CD4-positive, alpha-beta T cell treated with Interleukin-4 for 4 hours (primary cell): ENCODE measurements around the gene DLX2.

Experiments
- DNase-seq: peaks from one replicate; pipeline ENCODE4 v3.0.0-alpha.2; 2020

DLX2 gene

GRCh38 chr2:172092716-172093415 lies 9.8 kb downstream of the DLX2 start:
- no peak for DNase-seq

- no peak for DNase-seq
Observed at GRCh38 chr2:172091761-172092566, 10.7 kb downstream of the DLX2 start.

- no peak for DNase-seq
Observed at GRCh38 chr2:172091000-172091641, 11.6 kb downstream of the DLX2 start.

- DNase-seq: no peak
Observed at GRCh38 chr2:172090044-172090961, 12.4 kb downstream of the DLX2 start.

GRCh38 chr2:172089633-172090032 lies 13.1 kb downstream of the DLX2 start:
- no peak for DNase-seq

GRCh38 chr2:172089005-172089504 lies 13.6 kb downstream of the DLX2 start:
- DNase-seq: no peak

GRCh38 chr2:172088245-172089004 lies 14.3 kb downstream of the DLX2 start:
- DNase-seq: no peak

- no peak for DNase-seq
Observed at GRCh38 chr2:172087780-172088244, 14.9 kb downstream of the DLX2 start.

- DNase-seq: no peak
Observed at GRCh38 chr2:172087207-172087779, 15.4 kb downstream of the DLX2 start.

GRCh38 chr2:172086241-172087206 lies 16.2 kb downstream of the DLX2 start:
- DNase-seq: peak; percentile 46

GRCh38 chr2:172085460-172086159 lies 17.1 kb downstream of the DLX2 start, which contains the start of gene DLX1:
TSS of gene DLX1 (plus strand) at chr2:172085507. CDS start at chr2:172085678, 171 bp downstream.
- no peak for DNase-seq

- peak; percentile 52 for DNase-seq
Observed at GRCh38 chr2:172084645-172085459, 17.8 kb downstream of the DLX2 start.

- no peak for DNase-seq
Observed at GRCh38 chr2:172084395-172084644, 18.4 kb downstream of the DLX2 start.

GRCh38 chr2:172083628-172084394 lies 18.9 kb downstream of the DLX2 start:
- DNase-seq: no peak

GRCh38 chr2:172082944-172083627 lies 19.6 kb downstream of the DLX2 start:
- no peak for DNase-seq

GRCh38 chr2:172082105-172082943 lies 20.4 kb downstream of the DLX2 start:
- DNase-seq: no peak
